Panc1 (cell line): ENCODE results near the gene AGT. TPM values are rescaled to one million over a fixed set of nuclear protein-coding genes. Genes with fewer than 3 reads are reported as not detected.

Experiments used
- ATAC-seq: fragments of 200-7000 bp; cut with Tn5 transposase; 2 replicates; pipeline ENCODE4 v1.9.1; 2020; ENCODE audit warnings: mild to moderate bottlenecking, moderate library complexity
- BruUV-seq: library from RNA; stranded (reverse); fragments of 400-500 nt; replicated peaks from 2 replicates; lab custom pipeline; 2021; lab: Mats Ljungman, UMichigan
- CTCF ChIA-PET: fragments of 300-600 bp; sonication (Branson Sonifier 250); formaldehyde crosslinking; loops from one replicate; lab custom pipeline; 2022; ENCODE audit warnings: antibody characterized with exemption; lab: Charles Lee
- POLR2A ChIA-PET: fragments of 300-600 bp; sonication (Branson Sonifier 250); formaldehyde crosslinking; loops from one replicate; lab custom pipeline; 2022; ENCODE audit warnings: antibody characterized with exemption; lab: Charles Lee
- DNase-seq: peaks from one replicate; pipeline ENCODE4 v3.0.0-alpha.2; 2010; ENCODE audit warnings: low read depth, low spot score
- H3K27ac ChIP-seq: 2 replicates; pipeline ENCODE4 v1.5.1; 2011; ENCODE audit warnings: mild to moderate bottlenecking, low read length, inconsistent platforms
- H3K27me3 ChIP-seq: fragments of 200-500 bp; sonication (Bioruptor generic); 2 replicates; pipeline ENCODE4 v1.6.0; 2014; ENCODE audit warnings: low read length, inconsistent platforms; ENCODE audit not compliant: control insufficient read depth, insufficient read depth
- H3K36me3 ChIP-seq: fragments of 200-500 bp; sonication (Bioruptor generic); 2 replicates; pipeline ENCODE4 v1.5.1; 2014; ENCODE audit warnings: inconsistent platforms, mild to moderate bottlenecking, low read length, moderate library complexity; ENCODE audit not compliant: control insufficient read depth, insufficient read depth
- H3K4me1 ChIP-seq: 2 replicates; pipeline ENCODE4 v1.5.1; 2011; ENCODE audit warnings: inconsistent platforms, mild to moderate bottlenecking, low read length, moderate library complexity; ENCODE audit not compliant: control insufficient read depth, insufficient read depth
- H3K4me3 ChIP-seq, 2 experiments: 2 replicates each; pipeline ENCODE4 v1.5.1; 2011 to 2012; ENCODE audit warnings: low read depth in 2 of 2, low read length in 2 of 2, mild to moderate bottlenecking in 2 of 2, inconsistent platforms in 1 of 2, moderate library complexity in 1 of 2
- H3K9me3 ChIP-seq: fragments of 200-500 bp; sonication (Bioruptor generic); 2 replicates; pipeline ENCODE4 v1.5.1; 2014; ENCODE audit warnings: low read depth, mild to moderate bottlenecking, inconsistent platforms, low read length, moderate library complexity; ENCODE audit not compliant: control insufficient read depth, insufficient read depth
- CTCF ChIP-seq: fragments of 450-650 bp; IDR thresholded peaks from 2 replicates; pipeline ENCODE4 v1.5.1; 2017; ENCODE audit warnings: mild to moderate bottlenecking
- POLR2AphosphoS5 ChIP-seq: IDR thresholded peaks from 2 replicates; pipeline ENCODE4 v1.6.1; 2012; ENCODE audit warnings: mild to moderate bottlenecking, low read depth, low read length, moderate library complexity
- SIN3A ChIP-seq: IDR thresholded peaks from 2 replicates; pipeline ENCODE4 v1.6.1; 2012; ENCODE audit warnings: low read depth, mild to moderate bottlenecking, low read length, moderate library complexity, borderline replicate concordance; ENCODE audit not compliant: insufficient read depth
- TCF7L2 ChIP-seq: IDR thresholded peaks from 2 replicates; pipeline ENCODE4 v1.6.1; 2011; ENCODE audit warnings: mild to moderate bottlenecking, low read depth, low read length, inconsistent platforms
- in situ Hi-C: cut with HindIII; loops from 2 replicates; pipeline ENCODE4 v1.10.0; 2016; ENCODE audit warnings: low sequenced_read_pairs, low pct_unique_long_range_greater_than_20kb
- intact Hi-C: fragments of 100-400 bp; cut with micrococcal nuclease; formaldehyde crosslinking; loops from one replicate; pipeline ENCODE4 v1.10.0; 2022; ENCODE audit not compliant: unreplicated experiment
- total RNA-seq: library from RNA; stranded (reverse); gene quantifications from one replicate; pipeline ENCODE4 v1.2.1, GENCODE V29; 2021; ENCODE audit not compliant: unreplicated experiment
- TF ChIP-seq, protein P1 (sequence below), 2 experiments: IDR thresholded peaks; 2 replicates each; pipeline ENCODE4 v1.6.1; 2011 to 2012; ENCODE audit warnings: low read depth in 2 of 2, control low read depth in 1 of 2, low read length in 1 of 2, mild to moderate bottlenecking in 1 of 2, moderate library complexity in 1 of 2; ENCODE audit not compliant: insufficient read depth in 1 of 2

The AGT gene
- total RNA-seq, 1 experiment from 2014 or later, result 0.87 TPM

DNA sequence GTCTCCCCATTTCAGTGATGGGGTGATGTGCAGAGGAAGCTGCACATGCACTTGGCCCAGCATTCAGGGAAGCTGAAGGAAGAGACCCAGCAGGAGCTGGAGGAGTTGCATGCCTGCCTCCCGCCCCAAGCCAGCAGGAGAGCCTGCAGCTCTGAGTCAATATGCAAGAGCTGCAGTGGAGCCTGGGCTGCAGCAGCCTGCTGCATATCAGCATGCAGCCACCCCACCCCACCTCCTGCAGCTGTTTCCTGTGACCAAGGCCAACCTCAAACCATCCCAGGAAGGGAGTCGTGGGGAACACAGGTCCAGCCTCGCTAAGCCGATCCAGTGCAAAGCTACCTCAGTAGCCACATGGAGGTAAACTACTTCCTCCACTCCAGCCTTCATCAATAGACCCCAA is 18.9 kb downstream of the AGT start:
- POLR2A ChIA-PET, result no interaction called here
- H3K36me3 ChIP-seq, result peaks cover 2% of the 10 kb centered on the region
- intact Hi-C loops (no loop called here), in situ Hi-C loops (no loop called here)
- TF ChIP-seq, protein P1, sequence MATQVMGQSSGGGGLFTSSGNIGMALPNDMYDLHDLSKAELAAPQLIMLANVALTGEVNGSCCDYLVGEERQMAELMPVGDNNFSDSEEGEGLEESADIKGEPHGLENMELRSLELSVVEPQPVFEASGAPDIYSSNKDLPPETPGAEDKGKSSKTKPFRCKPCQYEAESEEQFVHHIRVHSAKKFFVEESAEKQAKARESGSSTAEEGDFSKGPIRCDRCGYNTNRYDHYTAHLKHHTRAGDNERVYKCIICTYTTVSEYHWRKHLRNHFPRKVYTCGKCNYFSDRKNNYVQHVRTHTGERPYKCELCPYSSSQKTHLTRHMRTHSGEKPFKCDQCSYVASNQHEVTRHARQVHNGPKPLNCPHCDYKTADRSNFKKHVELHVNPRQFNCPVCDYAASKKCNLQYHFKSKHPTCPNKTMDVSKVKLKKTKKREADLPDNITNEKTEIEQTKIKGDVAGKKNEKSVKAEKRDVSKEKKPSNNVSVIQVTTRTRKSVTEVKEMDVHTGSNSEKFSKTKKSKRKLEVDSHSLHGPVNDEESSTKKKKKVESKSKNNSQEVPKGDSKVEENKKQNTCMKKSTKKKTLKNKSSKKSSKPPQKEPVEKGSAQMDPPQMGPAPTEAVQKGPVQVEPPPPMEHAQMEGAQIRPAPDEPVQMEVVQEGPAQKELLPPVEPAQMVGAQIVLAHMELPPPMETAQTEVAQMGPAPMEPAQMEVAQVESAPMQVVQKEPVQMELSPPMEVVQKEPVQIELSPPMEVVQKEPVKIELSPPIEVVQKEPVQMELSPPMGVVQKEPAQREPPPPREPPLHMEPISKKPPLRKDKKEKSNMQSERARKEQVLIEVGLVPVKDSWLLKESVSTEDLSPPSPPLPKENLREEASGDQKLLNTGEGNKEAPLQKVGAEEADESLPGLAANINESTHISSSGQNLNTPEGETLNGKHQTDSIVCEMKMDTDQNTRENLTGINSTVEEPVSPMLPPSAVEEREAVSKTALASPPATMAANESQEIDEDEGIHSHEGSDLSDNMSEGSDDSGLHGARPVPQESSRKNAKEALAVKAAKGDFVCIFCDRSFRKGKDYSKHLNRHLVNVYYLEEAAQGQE (IDR thresholded peaks at IDR 0.05; ENCODE audit: insufficient read depth in 1 of 2, low read depth in 2 of 2, low read length in 1 of 2), result no peak
- TF ChIP-seq TCF7L2, result no peak
- TF ChIP-seq CTCF, result no peak
- TF ChIP-seq POLR2AphosphoS5, result no peak
- no peak for TF ChIP-seq SIN3A
- DNase-seq (no peak), ATAC-seq (0 out of 2 replicates have a peak, but pooled peaks have one; percentile 33)
- H3K4me1 ChIP-seq, result no peaks in the 10 kb centered on the region
- CTCF ChIA-PET, result no interaction called here
- no peak overlapping the region for H3K27ac ChIP-seq
- peaks cover 4% of the 10 kb centered on the region; the same call in 1 of the 2 replicates for H3K27me3 ChIP-seq
- no peaks in the 10 kb centered on the region for H3K9me3 ChIP-seq
- H3K4me3 ChIP-seq, result no peak overlapping the region
- no TSS peak for BruUV-seq

DNA sequence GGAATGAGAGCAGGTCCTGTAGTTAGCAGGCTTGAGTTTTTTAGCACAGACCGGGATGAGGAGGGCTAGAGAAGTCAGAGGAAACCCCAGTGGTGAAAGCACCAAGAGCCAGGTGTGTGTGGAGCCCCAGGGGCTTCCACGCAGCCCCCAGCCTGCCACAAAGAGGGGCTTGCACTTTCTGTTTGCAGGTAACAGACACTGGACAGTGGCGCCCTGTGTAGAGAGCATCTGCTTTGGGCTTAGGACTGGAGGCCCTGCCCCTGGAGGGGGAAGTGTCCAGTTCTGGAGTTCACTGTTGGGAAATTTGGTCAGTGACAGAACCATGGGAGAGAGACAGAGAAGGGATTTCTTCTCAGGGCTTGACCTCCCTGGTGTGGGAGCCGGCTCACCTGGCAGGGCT is 19.5 kb downstream of the AGT start:
- in situ Hi-C loops, result no loop called here
- DNase-seq (no peak), ATAC-seq (no peak)
- Histone ChIP-seq H3K27ac (no peak overlapping the region), H3K27me3 (no peaks in the 10 kb centered on the region), H3K9me3 (no peaks in the 10 kb centered on the region), H3K36me3 (peaks cover 4% of the 10 kb centered on the region), H3K4me3 (no peak overlapping the region), H3K4me1 (no peaks in the 10 kb centered on the region)
- ChIA-PET CTCF (no interaction called here), POLR2A (no interaction called here)
- no TSS peak for BruUV-seq
- intact Hi-C loops, result no loop called here
- TF ChIP-seq POLR2AphosphoS5 (no peak), SIN3A (no peak), TCF7L2 (no peak)

GRCh38 chr1:230693777-230694176 is 20.1 kb downstream of the AGT start:
- no peak overlapping the region for H3K27ac ChIP-seq
- peaks cover 4% of the 10 kb centered on the region for H3K36me3 ChIP-seq
- ChIA-PET CTCF (no interaction called here), POLR2A (no interaction called here)
- TF ChIP-seq POLR2AphosphoS5, result no peak
- no peak for TF ChIP-seq CTCF
- TF ChIP-seq TCF7L2, result no peak
- TF ChIP-seq SIN3A, result no peak
- TF ChIP-seq, protein P1 (IDR thresholded peaks at IDR 0.05; ENCODE audit: insufficient read depth in 1 of 2, low read depth in 2 of 2, low read length in 1 of 2), result no peak
- no peaks in the 10 kb centered on the region for H3K9me3 ChIP-seq
- in situ Hi-C loops, result no loop called here
- DNase-seq, result no peak
- H3K4me1 ChIP-seq, result no peaks in the 10 kb centered on the region
- H3K4me3 ChIP-seq, result no peak overlapping the region
- intact Hi-C loops, result no loop called here
- no peaks in the 10 kb centered on the region for H3K27me3 ChIP-seq
- BruUV-seq, result no TSS peak
- ATAC-seq, result no peak
